Endodermal cell (in vitro differentiated cells): ENCODE measurements around the gene TM4SF1. TPM values are rescaled to one million over a fixed set of nuclear protein-coding genes. Genes with fewer than 3 reads are reported as not detected.

ENCODE experiments used
- DNase-seq: peaks from one replicate; pipeline ENCODE4 v3.0.0-alpha.2; 2017
- H3K27ac ChIP-seq: 2 replicates; pipeline ENCODE4 v1.5.1; 2013; ENCODE audit warnings: mild to moderate bottlenecking, low read depth, low read length, moderate library complexity
- H3K27me3 ChIP-seq: 2 replicates; pipeline ENCODE4 v1.6.1; 2013; ENCODE audit warnings: mild to moderate bottlenecking, low read length, moderate library complexity; ENCODE audit not compliant: insufficient read depth, control insufficient read depth, poor library complexity, severe bottlenecking
- H3K36me3 ChIP-seq: 2 replicates; pipeline ENCODE4 v1.7.0; 2013; ENCODE audit warnings: mild to moderate bottlenecking, low read length, moderate library complexity; ENCODE audit not compliant: control insufficient read depth, insufficient read depth
- H3K4me1 ChIP-seq: one replicate; pipeline ENCODE4 v1.7.0; 2013; ENCODE audit warnings: low read length; ENCODE audit not compliant: control insufficient read depth, insufficient read depth
- H3K4me3 ChIP-seq: 2 replicates; pipeline ENCODE4 v1.5.1; 2013; ENCODE audit warnings: mild to moderate bottlenecking, low read length, moderate library complexity
- H3K9ac ChIP-seq: 2 replicates; pipeline ENCODE4 v1.6.1; 2013; ENCODE audit warnings: mild to moderate bottlenecking, low read length, moderate library complexity; ENCODE audit not compliant: poor library complexity, severe bottlenecking; ENCODE audit errors: extremely low read depth
- H3K9me3 ChIP-seq: 2 replicates; pipeline ENCODE4 v1.6.1; 2013; ENCODE audit warnings: mild to moderate bottlenecking, low read length, moderate library complexity; ENCODE audit not compliant: control insufficient read depth
- H3K27ac Mint-ChIP-seq: 2 replicates; pipeline ENCODE4 v1.8.0; 2020; ENCODE audit warnings: mixed read lengths
- H3K27me3 Mint-ChIP-seq: 2 replicates; pipeline ENCODE4 v1.8.0; 2021; ENCODE audit warnings: mild to moderate bottlenecking, mixed read lengths; ENCODE audit not compliant: insufficient read depth
- H3K36me3 Mint-ChIP-seq: 2 replicates; pipeline ENCODE4 v1.8.0; 2020; ENCODE audit warnings: low read depth, mixed read lengths
- H3K4me1 Mint-ChIP-seq: 2 replicates; pipeline ENCODE4 v1.8.0; 2020; ENCODE audit warnings: mixed read lengths
- H3K4me3 Mint-ChIP-seq: 2 replicates; pipeline ENCODE4 v1.8.0; 2020; ENCODE audit warnings: mild to moderate bottlenecking, moderate library complexity, mixed read lengths
- H3K9me3 Mint-ChIP-seq: 2 replicates; pipeline ENCODE4 v1.8.0; 2020; ENCODE audit warnings: mild to moderate bottlenecking, mixed read lengths
- WGBS, 2 experiments: methylation state at CpG; one replicate each; pipeline versions ENCODE4 v1.1.5 to v1.1.7; 2013; ENCODE audit warnings: missing lambda C conversion rate in 2 of 2, mixed read lengths in 1 of 2; ENCODE audit not compliant: insufficient coverage in 1 of 2, insufficient read length in 1 of 2; 5-methylcytosine and 5-hydroxymethylcytosine counted together
- total RNA-seq, 2 donors: library from RNA; stranded (reverse); fragmentation: NEBNext Ultra II Directional in 1 of 2; extraction: Animal tissue kit (Norgen Biotek cat#: 25700) in 1 of 2; gene quantifications; 2 replicates in 1 of 2; 3 replicates in 1 of 2; pipeline ENCODE4 v1.2.1, GENCODE V29; 2021
- TF ChIP-seq, protein P1 (sequence below): fragments of 200-600 bp; sonication (generic); conservative IDR thresholded peaks from 2 replicates; pipeline ENCODE4 v1.5.0; 2021; ENCODE audit warnings: antibody characterized with exemption, mild to moderate bottlenecking

TM4SF1 gene
- total RNA-seq, 2 donors from 2014 or later = not detected

GRCh38 chr3:149366031-149366430, 11.4 kb downstream of the TM4SF1 start:
- Histone ChIP-seq H3K36me3 (no peaks in the 10 kb centered on the region), H3K27me3 (no peaks in the 10 kb centered on the region), H3K4me3 (no peak overlapping the region), H3K9ac (no peak overlapping the region), H3K4me1 (peaks cover 8% of the 10 kb centered on the region), H3K27ac (no peak overlapping the region), H3K9me3 (no peaks in the 10 kb centered on the region)
- H3K4me1 Mint-ChIP-seq = peaks cover 20% of the 10 kb centered on the region
- no peaks in the 10 kb centered on the region for H3K36me3 Mint-ChIP-seq
- no peaks in the 10 kb centered on the region for H3K9me3 Mint-ChIP-seq
- TF ChIP-seq, protein P1, sequence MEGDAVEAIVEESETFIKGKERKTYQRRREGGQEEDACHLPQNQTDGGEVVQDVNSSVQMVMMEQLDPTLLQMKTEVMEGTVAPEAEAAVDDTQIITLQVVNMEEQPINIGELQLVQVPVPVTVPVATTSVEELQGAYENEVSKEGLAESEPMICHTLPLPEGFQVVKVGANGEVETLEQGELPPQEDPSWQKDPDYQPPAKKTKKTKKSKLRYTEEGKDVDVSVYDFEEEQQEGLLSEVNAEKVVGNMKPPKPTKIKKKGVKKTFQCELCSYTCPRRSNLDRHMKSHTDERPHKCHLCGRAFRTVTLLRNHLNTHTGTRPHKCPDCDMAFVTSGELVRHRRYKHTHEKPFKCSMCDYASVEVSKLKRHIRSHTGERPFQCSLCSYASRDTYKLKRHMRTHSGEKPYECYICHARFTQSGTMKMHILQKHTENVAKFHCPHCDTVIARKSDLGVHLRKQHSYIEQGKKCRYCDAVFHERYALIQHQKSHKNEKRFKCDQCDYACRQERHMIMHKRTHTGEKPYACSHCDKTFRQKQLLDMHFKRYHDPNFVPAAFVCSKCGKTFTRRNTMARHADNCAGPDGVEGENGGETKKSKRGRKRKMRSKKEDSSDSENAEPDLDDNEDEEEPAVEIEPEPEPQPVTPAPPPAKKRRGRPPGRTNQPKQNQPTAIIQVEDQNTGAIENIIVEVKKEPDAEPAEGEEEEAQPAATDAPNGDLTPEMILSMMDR = no peak
- no peak for DNase-seq
- 100% methylated on average over 1 of the region's 2 CpGs; no CpG with 5 or more reads in 1 of the 2 experiments for WGBS, 2 experiments
- H3K27me3 Mint-ChIP-seq = no peaks in the 10 kb centered on the region
- no peak overlapping the region for H3K27ac Mint-ChIP-seq
- no peak overlapping the region for H3K4me3 Mint-ChIP-seq

DNA sequence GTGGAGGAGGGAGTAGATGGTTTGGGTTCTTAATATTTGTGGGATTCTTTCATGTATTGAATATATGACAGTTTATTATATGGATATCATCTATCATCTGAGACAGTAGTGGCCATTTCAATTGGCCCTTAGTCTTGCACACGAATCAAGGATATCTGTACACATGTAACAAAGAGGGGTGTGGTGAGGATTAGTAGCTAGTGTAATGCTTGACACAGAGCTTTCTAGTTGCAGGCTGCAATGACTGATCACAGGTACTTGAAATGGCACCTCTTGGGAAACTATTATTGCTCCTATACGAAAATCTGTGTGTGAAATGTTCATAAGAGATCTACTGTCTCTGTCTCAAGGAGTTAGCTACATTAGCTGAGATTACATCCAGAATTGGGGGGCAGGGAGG, 12.8 kb downstream of the TM4SF1 start:
- no peaks in the 10 kb centered on the region for H3K36me3 ChIP-seq
- Mint-ChIP-seq H3K27ac (no peak overlapping the region), H3K4me3 (no peak overlapping the region), H3K36me3 (no peaks in the 10 kb centered on the region), H3K9me3 (no peaks in the 10 kb centered on the region), H3K27me3 (no peaks in the 10 kb centered on the region), H3K4me1 (peaks cover 10% of the 10 kb centered on the region)
- no peak for DNase-seq
- WGBS, 2 experiments = 94 to 96% methylated on average over 2 of the region's 2 CpGs
- no peaks in the 10 kb centered on the region for H3K27me3 ChIP-seq
- no peak overlapping the region for H3K4me3 ChIP-seq
- H3K27ac ChIP-seq = no peak overlapping the region
- TF ChIP-seq, protein P1 = no peak
- no peak overlapping the region for H3K9ac ChIP-seq
- H3K4me1 ChIP-seq = peaks cover 4% of the 10 kb centered on the region
- no peaks in the 10 kb centered on the region for H3K9me3 ChIP-seq

GRCh38 chr3:149363053-149363452, 14.4 kb downstream of the TM4SF1 start:
- no peak for DNase-seq
- Mint-ChIP-seq H3K4me3 (no peak overlapping the region), H3K27ac (no peak overlapping the region), H3K27me3 (no peaks in the 10 kb centered on the region), H3K4me1 (no peaks in the 10 kb centered on the region), H3K9me3 (no peaks in the 10 kb centered on the region), H3K36me3 (no peaks in the 10 kb centered on the region)
- H3K36me3 ChIP-seq = no peaks in the 10 kb centered on the region
- no peak overlapping the region for H3K9ac ChIP-seq
- H3K4me3 ChIP-seq = no peak overlapping the region
- 81 to 95% methylated on average over 2 of the region's 2 CpGs for WGBS, 2 experiments
- TF ChIP-seq, protein P1 = no peak
- no peaks in the 10 kb centered on the region for H3K9me3 ChIP-seq
- no peaks in the 10 kb centered on the region for H3K27me3 ChIP-seq
- no peak overlapping the region for H3K27ac ChIP-seq
- H3K4me1 ChIP-seq = no peaks in the 10 kb centered on the region
